Esophagus mucosa (tissue), 1 donor: Measurements from ENCODE around the gene TBC1D1. TPM values are rescaled to one million over a fixed set of nuclear protein-coding genes. Genes with fewer than 3 reads are reported as not detected.
A peak's percentile ranks its signal among the peaks of the same experiment; 100 is the strongest.

ENCODE experiments used
- ATAC-seq: fragments of 200-7000 bp; cut with Tn5 transposase; one replicate; pipeline ENCODE4 v1.9.1; 2020
- total RNA-seq: library from RNA; stranded (reverse); gene quantifications from one replicate; pipeline ENCODE4 v1.2.4, GENCODE V29; 2023
- donor health status: DM: yes; HTN: yes; CAD: no.

The TBC1D1 gene
- total RNA-seq, 1 donor from 2014 or later: 11.4 TPM

DNA sequence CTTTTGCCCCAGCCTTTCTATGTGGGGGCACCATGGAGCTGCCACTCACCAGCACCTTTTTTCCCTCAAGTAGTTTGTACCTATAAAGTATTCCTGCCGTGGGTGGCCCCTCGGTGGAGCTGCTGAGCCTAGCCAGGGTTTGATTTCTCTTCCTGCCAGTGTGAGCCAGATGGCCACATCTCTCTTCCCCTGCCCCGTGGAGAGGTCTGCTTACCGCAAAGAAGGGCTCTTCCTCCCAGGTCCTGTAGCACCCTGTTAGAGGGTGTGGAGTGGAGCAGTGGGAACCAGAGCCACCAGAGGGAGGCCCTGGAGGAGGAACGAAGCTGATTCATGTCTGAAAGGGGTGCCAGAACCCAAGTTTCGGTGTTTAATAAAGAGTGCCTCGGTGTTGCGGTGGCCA is 164.7 kb downstream of the TBC1D1 start:
- ATAC-seq: peak; percentile 9

DNA sequence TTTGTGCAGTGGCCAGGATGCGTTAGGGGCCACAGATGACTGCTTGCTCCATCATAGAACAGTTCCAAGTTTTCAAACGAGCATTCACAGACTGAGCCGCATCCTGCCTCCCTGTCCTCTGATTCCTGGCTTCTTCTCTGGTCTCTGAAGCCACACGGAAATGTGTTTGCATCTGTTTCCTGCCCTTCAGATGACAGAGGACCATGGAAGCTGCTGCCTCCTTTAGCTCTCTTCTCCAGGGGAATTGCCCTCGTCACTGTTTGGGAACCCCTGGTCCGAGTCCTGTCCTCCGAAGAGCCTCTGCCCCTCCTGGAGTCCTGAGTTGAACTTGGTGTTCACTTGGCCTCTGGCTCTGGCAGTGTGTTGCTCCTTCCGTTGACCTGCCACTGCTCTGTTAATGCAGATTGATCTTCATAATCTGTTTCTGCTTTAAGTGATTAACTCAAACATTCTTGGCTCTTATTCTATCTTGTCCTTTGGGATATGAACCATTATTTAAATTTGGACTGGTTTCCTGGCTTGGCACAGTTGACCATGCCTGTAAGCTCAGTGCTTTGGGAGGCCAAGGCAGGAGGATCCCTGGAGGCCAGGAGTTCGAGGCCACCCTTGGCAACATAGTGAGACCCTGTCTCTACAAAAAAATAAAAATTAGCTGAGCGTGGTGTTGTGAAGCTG is 165.3 kb downstream of the TBC1D1 start:
- peak; percentile 15 for ATAC-seq

GRCh38 chr4:38058151-38058550 is 167.3 kb downstream of the TBC1D1 start:
- ATAC-seq: no peak

DNA sequence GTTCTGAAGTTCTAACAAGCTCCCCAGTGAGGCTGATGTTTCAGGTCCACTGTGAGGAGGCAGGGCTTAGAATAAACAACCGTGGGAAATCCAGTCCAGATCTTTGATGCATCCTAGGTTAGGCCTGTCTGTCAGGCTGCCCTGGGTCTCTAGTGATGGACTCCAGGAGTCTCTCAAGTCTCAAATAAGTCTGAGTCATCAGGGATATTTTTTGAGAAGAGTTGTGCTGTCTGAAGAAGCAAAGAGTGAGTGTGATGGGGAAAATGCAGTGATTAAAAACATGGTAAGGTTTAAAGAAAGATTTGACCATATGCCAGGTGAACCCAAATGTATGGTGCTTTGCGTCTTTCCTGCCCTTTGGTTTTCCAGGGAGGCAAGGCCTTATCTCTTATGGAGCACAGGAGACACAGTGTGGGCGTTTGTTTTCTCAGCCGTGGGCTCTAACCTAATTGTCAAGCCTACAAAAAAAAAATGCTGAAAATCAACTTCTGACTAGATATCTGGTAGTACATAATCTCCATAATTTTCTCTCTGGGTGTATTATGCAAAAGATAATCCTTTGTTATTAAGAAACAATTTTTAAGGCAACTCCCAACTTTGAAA is 170.0 kb downstream of the TBC1D1 start:
- ATAC-seq: no peak

GRCh38 chr4:38062088-38062775 is 171.3 kb downstream of the TBC1D1 start:
- peak; percentile 71 for ATAC-seq

DNA sequence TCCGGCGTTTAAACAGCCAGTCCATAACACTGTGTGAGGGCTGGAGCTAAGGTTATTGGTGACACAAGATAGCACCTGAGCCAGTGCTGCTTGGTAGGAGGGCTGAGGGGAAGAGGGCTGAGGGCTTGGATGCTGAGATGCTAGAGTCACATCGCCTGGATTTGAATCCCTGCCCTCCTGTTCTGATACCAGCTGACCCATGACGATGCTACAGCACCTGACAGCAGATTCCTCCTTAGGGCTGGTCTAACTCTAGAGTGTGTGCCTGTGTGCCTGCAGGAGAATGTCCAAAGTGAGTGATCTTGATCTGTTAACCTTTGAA is 171.9 kb downstream of the TBC1D1 start:
- peak; percentile 62 for ATAC-seq

DNA sequence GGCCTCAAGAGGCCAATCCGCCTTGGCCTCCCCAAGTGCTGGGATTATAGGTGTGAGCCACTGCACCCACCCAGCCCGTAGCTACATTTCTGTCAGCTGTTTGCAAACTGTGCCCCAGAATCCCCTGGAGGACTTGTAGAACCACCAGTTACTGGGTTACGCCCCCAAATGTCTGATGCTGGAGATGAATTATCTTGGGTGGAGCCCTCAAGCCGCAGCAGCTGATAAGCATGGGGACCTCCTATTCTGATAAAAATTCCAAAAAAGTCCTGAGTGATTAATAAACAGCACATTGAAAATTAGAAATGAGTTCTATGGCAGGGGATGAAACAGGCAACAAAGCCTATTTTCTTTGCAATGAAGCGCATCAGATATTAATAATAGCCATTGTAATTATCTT is 174.3 kb downstream of the TBC1D1 start:
- ATAC-seq: no peak

GRCh38 chr4:38065900-38066299 is 175.0 kb downstream of the TBC1D1 start:
- ATAC-seq: no peak

- no peak for ATAC-seq
Measured at GRCh38 chr4:38067499-38067898, 176.6 kb downstream of the TBC1D1 start.

GRCh38 chr4:38068107-38068506 is 177.2 kb downstream of the TBC1D1 start:
- no peak for ATAC-seq

DNA sequence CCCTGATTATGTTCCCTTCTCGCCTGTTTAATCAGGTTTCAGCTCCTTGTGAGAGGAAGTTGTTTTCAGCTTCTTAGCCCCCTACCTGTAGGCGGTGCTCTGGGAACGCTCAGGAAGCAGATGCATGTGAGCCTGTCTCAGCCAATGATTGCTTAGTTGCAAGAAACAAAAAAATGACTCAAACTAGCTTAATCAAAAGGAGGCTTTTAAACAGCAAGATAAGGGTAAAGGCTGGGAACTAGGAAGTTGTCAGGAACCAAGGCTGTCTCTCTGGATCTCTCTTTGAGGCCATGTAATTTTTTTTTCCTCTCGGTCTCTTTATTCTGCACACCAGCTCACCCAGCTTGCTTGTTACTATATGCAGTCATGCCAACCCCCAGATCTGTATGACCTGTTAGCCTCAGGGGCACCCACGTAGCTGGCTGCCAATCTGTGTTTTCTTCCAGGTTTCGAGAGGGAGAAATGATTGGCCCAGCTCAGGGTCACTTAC is 178.4 kb downstream of the TBC1D1 start:
- peak; percentile 84 for ATAC-seq

- peak; percentile 6 for ATAC-seq
Measured at GRCh38 chr4:38071801-38072431, 181.0 kb downstream of the TBC1D1 start.

GRCh38 chr4:38072578-38072977 is 181.7 kb downstream of the TBC1D1 start:
- ATAC-seq: no peak

GRCh38 chr4:38073596-38074234 is 182.8 kb downstream of the TBC1D1 start:
- no peak for ATAC-seq

GRCh38 chr4:38075370-38076152 is 184.7 kb downstream of the TBC1D1 start:
- ATAC-seq: no peak

- no peak for ATAC-seq
Measured at GRCh38 chr4:38076153-38076669, 185.3 kb downstream of the TBC1D1 start.

- ATAC-seq: no peak
Measured at GRCh38 chr4:38077791-38078489, 187.1 kb downstream of the TBC1D1 start.

DNA sequence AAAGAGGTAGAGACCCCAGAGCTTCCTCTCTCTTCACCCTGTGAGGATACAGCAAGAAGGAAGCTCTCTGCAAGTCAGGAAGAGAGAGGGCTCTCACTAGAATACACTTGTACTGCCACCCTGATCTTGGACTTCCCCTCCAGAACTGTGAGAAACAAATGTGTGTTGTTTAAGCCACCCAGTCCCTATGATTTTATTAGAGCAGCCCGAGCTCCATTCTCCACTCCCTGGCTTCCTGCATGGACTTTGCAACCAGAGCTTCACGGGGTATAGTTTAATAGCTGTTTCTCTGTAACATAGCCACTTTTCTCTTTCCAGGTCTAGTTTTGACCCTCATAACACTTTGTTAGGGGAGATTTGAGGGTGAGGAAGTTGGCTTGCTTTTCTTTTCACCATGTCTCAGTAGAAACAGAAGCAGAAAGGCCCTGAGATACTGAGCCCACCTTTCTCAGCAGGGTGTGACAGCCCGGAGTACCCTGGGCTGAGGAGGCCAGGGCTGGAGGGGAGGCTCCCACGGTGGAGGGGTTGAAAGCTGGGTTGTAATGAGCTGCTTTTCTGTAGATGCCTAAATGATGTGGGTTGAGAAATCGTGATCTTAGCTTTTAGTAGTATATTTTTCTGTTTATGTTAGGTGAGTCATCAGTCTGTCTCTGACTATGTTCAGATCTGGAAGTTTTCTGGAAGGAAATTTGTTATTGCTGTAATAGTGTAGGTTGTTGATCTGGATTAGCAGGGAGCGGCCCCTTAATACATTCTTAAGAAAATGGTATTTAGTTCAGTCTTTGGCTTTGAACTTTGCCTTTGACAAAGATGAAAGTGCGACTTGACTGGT is 187.9 kb downstream of the TBC1D1 start:
- peak; percentile 65 for ATAC-seq

- no peak for ATAC-seq
Measured at GRCh38 chr4:38080061-38080974, 189.4 kb downstream of the TBC1D1 start.
